Measurements from ENCODE around the gene TCERG1L.
"Not testable (repeated sequence)": the region's sequence is repeated elsewhere in the genome, so short reads cannot be mapped to it uniquely, and the experiment has no call there.

Gene TCERG1L

DNA sequence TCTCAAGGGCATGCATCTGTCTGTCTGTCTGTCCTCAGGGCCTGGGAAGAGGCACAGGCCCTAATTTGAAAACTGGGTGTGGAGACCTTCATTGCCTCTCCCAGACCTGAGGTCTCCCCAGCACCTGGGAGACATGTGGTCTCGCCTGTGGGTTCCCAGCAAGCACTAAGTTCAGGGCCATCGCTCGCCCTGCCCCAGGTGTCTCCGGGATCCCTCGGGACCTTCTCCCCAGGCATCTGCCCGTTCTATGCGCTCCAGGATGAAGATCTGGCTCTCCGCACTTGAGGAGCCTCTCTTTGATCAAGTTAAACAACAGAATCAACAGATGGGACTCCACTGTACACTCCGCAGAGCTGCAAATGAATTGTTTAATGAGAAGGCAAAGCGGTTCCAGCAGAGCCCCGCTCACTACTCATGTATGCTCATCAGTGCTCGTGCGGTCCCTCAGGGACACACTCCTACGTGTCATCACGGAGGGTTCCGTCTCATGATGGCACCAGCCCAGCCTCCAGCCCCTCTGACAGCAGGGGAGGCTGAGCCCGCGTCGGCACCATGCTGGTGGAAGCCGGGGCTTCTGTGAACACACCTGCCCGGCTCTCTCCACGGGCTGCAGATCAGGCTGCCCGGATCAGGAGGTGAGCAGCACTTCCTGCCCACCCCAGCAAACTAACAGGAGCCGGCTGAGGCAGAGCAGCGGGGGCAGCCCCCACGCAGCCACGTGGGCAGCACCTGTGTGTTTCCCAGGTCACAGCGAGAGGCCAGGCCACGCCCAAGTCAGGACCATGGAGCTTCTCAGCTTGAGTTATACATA, 132.8 kb downstream of the TCERG1L start:
- no peak for DNase-seq

DNA sequence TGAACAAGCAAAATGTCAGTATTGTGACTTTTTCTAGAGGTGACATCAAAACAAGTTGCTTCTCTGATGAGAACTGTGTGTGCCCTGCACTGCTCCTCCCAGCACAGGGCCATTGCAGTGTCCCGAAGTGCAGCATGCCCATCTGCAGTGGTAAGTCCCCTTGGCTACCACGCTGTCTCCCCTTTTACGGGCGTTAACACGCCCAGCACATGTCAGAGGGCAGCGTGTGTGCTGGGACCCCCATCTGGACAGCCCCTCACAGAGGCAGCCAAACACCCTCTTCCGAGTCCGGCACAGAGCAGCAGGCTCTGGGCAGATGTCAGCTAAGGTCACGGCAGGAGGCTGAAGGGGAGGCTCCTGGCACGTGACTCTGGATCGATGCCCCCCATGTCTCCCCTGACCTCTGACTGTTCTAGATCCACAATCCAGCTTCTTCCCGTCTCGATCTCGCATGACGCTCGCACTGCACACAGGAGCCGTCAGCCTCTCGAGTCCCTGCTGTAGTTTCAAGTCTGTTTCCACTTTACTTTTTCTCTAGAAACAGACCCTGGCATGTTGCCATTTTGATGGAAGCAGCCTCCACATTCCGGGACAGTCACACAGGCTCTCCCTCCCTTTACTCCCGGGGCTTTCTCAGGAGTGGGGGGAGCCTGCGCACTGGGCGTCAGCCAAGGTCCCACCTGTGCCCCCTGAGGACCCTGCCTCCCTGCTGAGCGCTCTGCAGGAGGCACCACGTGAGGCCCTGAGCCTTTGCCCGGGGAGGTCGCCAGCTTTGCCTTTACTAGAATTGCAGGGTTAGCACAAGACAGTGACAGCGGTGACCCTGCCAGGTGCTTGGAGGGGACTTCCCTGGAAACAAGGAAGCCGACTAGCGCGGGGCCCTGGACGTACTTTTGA, 133.8 kb downstream of the TCERG1L start:
- no peak for DNase-seq

DNA sequence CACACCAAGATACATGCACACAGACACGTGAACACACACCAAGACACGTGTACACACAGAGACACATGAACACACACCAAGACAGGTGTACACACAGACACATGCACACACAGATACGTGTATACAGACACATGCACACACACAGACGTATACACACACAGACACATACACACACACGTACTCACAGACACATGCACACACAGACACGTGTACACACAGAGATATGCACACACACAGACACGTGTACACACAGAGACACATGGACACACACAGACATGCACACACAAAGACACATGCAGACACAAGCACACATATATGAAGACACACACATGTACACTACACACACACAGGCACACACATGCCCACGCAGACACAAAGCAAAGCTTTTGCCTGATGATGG, 134.6 kb downstream of the TCERG1L start:
- no peak for DNase-seq

DNA sequence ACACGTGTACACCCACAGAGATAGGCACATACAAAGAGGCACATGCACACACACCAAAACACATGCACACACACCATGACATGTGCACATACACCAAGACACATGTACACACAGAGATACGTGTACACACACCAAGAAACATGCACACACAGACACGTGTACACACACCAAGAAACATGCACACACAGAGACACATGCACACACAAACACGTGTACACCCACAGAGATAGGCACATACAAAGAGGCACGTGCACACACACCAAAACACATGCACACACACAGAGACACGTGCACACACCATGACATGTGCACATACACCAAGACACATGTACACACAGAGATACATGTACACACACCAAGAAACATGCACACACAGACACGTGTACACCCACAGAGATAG, 135.2 kb downstream of the TCERG1L start:
- DNase-seq: not testable (repeated sequence)

DNA sequence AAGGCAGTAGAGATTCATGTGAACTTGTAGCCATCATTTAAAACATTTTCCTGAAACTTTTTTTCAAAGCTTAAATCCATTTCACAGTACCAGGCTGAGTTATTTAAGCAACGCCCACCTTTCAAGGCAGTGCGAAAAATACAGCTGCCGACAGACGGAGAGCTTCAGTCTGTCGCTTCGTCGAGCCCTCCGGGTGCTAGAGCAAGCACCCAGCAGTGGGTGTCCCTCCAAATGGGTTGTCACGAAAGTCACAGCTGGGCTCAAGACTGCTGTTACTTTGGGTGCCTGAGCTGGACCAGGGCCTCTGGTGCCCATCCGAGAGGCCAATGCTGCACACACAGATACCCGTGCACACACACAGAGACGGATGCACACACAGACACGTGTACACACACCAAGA, 135.6 kb downstream of the TCERG1L start:
- no peak for DNase-seq

DNA sequence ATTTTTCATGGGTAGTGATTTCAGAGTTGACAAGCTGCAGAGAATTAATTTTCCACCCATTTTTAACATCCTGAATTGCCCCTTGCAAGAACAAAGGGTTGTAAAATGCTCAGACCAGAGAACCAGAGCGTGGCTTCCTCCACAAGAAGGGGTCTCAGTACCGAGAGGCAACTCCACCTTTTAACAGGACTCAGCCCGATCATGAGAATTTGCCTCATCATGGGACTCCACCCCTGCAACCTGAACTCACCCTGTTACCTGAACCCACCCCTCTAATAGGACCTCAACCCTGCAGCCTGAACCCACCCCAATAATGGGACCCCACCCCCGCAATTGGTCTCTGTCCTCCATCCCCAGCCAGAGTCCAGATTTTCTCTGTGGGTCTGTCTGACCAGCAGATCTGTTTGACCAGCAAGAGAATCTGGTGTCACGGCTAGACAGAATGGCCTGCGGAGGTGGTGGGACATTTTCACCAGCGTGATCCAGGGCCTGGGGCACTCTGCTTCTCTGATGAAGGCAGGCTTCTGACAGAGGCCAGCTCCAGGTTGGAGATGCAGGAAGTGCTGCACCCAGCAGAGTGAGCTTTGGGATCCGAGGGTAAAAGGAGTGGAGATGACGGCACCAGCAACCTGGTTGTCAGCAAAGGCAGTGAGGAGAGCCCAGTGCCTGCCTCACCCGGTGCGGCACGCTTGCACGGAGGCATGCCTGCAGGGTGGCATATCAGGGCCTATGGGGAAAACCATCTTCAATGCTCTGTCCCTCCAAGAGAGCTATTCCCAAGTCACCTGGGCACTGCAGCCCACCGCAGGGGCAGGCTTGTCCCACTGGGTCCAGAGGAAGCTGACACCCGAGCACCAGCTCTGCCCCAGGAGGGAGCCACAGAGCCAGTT, 136.6 kb downstream of the TCERG1L start:
- DNase-seq: no peak

DNA sequence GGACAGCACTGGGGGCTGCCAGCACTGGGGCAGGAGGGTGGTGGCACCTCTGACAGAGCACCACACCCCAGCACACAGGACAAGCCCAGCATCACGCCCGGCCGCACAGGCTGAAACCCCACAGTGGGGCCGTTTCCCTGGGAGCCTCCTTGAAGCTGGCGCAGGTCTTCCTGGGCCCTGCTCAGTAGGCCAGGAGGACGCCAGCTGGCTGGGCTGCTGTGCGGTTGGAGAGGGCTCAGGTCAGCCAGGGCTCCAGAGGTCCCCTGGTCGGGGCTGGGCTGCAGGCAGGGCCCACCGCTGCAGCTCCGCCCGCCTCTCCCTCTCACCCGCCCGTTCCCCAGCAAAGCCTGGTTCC, 137.3 kb downstream of the TCERG1L start:
- DNase-seq: no peak

DNA sequence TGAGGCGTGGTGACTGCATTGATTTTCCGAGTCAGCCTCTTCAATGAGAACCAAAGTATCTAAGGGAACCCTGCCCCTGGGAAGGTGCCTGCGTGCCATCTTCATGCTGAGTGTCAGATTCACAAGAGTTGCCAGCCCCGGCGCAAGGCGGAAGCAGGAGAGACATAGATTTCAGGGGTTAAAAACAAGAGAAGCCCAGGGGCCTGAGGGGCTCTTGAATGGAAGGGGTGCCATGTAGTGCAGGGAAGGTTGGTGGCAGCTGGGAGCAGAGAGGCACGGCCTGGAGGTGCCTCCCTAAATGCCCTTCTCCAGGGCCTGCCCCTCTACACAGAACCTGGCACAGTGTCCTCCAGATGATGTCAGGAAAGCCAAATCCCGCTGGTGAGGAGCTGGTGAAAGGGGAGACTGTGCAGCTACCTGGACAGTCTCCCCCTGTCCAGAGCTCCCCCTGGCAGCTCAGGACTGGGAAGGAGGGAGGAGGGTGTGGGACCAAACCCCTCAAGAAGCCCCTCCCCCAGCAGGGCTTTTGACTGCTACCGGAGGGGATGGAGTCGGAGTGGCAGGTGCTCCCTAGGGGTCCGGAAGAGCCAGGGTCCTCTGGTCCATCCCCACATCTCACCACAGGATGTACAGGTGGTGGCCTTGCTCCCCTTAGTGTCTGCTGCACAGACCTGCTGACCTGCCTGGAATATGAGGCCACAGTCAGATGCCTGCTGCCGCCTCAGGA, 137.9 kb downstream of the TCERG1L start:
- no peak for DNase-seq

DNA sequence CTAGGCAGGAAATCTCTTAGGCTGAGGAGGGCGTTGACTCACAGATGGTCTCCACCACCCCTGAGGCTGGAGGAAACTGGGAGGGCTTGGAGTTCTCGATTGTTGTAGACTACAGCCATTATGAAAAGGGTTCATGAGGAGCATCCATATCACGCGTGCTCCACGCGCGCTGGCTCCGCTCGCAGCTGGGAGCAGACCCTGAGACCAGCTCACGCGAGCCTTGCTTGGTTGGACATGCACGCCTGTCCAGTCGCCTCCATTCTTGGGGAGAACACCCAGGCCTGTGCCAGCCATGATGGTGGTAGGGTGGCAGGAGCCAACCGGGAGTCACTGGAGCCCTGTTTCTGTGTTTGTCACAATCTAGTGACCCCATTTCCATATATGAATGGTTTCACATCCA, 139.1 kb downstream of the TCERG1L start:
- DNase-seq: no peak

DNA sequence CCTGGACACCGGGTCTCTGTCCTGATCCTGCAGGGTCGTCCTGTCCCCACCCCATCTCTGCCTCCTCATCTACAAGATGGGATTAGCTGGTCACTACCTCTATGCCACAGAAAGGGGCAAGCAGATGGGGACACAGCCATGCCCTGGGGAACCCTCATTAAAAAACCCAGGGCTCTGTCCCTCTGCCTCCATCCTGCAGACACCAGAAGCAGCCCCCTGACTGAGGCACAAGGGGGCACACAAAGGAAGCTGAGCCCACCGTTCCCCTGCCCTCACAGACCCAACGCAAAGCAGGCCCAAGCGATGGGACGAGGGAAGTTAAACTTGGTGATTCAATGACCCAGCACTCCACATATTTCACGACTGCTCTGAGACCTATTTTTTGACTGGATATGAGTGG, 142.4 kb downstream of the TCERG1L start:
- no peak for DNase-seq

DNA sequence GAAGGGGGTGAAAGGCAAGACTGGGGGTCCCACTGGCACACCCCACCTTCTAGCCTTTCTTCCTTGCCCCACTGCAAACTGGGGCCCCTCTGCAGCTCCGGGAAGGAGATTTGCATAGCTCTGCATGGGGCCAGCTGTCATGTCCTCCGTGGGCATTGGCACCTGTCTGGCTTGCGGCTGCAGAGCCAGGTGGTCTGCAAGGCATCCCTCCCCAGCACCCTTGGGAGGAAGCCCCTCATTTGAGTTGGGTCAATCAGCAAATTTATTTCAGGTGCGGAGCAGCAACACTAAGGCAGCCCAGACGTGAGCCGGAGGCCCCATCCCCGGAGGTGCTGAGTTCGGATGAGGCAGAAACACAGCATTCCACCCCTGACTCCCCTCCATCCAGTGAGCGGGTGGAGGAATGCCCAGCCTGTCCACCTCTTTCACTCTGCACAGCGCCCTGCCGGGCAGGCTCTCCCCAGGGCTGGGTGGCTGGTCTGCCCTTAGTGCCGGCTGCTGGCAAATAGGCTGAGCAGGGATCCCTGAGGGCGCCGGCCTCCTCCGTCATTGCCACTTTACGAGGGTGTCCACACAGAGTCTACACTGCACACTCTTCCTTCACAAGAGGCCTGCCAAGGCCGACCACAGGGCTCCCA, 143.2 kb downstream of the TCERG1L start:
- DNase-seq: no peak

DNA sequence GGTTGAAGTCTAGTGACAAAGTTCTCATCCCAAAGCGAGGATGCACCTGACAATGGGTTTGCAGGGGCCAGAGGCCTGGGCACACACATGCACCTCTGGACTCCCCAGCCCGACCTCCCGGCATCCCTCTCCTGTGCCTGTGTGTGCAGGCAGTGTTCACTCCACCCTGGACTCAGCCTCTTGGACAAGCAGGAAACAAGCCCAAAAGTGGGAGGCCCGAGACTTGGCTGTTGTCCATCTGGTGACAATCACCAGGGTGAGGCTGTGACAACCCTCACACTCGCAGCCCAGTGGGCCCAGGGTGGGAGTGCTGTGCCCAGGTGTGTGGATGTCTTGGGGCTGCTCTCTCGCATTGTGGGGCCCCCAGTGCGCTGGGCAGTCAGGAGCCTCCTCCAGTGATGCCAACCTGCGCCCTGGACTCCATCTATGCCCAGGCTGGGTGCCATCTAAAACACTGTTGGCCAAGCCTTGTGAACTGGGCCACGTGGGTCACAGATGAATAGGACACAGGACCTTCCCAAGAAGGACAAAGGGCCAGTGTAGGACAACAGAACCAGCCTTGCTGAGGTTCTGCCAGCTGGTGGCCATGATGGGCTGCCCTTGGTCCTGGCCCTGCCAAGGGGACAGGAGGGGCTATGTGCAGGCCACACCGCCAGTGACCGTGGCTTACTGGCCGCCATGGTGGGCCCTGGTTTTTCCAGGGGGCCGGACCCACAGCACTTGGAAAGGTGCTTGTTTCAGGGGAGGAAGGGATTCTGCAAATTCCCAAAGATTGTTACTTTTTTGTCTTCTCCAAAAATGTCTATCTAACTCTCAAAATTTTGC, 144.3 kb downstream of the TCERG1L start:
- DNase-seq: no peak

DNA sequence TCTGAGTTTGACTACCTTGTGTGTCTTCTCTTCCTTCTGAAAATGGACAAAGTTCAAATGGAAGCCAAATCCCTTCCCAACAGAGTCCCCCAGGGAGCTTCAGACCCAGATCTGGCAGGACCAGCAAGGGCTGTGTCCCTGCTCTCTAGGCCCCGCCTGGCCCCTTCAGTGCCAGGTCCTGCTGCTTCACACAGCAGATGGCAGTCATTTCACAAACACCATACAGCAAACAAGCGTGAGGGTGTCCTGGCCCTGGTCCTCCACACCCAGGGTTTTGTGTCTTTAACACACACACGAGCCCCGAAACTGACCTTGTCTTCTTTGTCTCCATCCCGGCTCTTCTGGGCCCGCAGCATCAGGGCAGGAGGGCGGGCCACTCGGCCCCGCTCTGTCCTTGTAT, 145.0 kb downstream of the TCERG1L start:
- no peak for DNase-seq

DNA sequence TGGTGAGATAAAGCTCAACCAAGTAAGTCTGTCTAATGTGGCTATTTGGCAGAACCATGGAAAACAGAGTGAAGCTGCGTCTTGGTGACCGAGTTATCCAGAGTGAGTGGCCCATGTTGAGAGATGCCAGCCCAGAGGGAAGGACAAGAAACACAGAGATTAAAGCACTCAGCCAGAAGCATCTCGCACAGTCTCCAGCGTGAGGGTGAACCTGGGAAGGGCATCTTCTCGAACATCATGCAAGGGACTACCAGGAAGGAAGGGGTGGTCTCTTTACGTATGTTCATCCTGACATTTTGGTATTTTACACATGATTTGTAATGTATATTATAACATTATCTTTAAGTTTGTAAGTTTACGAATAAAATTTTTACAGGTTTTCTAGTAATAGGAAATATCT, 146.4 kb downstream of the TCERG1L start:
- DNase-seq: no peak

DNA sequence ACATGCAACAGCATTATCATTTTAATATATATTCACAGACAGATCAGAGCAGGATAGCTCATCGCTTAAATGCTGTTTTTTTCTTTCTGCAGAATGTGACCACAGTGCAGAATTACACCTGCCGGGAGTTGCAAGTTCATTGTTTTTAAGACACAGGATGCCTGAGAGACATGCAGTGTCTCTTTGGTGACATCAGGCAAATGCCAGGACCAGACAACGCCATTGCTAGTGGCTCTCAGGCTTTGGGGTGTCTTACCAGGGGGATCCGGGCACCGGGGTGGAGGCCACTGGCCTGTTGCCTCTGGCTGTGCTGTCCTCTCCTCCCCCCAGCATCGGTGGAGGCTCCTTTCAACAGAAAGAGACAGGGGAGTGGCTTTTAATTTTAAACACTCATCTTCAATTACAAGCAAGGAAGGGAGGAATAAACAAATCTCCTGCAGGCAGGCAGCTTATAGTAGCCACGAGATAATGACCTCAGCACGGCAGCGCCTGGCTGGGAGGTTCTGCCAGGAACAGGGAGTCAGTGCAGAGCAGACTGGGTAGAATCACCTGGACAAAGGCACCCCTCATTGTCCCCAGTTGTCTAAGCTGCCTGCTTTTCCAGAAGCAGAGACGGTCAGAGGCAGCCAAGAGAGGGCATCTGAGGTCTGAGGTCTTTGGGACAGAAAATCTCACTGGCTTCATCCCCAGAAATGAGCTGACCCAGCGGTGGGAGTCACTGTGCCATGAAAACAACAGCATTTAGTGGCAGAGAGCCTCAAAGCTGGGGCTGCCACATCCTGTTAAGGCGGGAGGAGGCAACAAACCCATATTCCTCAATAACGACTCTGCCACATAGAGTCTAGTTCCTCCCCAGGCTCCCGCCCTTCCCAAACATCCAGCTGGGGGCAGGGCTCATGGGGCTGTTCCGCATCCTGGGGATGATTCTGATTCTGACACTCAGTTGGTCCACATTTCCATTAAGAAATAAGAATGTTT, 148.4 kb downstream of the TCERG1L start:
- DNase-seq: no peak

DNA sequence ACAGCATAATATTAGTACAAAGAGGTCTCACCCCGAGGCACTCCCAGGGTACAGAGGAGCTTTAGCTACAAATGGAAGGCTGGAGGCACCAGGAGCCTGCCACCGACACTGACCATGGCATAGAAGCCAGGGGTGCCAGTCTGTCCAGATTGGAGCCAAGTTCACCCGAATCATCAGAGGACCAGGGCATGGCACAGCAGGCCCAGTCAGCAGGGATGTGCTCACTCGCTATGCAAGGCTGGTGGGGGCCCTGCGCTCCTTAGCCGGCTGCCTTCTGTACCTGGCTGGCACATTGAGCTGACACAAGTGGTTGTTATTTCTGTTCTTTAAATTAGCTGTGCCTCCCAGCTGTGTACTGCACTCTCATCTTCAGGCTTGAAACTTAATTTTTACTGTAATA, 149.3 kb downstream of the TCERG1L start:
- no peak for DNase-seq

DNA sequence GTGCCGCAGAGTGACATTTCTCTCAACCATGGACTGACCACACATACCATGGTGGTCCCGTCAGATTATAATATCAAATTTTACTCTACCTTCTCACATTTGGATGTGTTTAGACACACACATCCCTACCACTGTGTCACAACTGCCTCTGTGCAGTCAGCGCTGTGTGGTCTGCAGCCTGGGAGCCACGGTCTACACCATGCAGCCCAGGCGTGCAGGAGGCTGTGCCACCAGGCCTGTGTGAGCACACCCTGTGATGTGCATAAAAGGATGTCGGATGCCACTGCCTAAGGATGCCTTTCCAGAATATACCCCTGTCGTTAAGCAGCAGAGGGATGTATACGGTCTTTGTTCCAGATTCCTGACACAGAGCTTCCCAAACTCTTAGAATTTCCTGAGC, 150.4 kb downstream of the TCERG1L start:
- no peak for DNase-seq

DNA sequence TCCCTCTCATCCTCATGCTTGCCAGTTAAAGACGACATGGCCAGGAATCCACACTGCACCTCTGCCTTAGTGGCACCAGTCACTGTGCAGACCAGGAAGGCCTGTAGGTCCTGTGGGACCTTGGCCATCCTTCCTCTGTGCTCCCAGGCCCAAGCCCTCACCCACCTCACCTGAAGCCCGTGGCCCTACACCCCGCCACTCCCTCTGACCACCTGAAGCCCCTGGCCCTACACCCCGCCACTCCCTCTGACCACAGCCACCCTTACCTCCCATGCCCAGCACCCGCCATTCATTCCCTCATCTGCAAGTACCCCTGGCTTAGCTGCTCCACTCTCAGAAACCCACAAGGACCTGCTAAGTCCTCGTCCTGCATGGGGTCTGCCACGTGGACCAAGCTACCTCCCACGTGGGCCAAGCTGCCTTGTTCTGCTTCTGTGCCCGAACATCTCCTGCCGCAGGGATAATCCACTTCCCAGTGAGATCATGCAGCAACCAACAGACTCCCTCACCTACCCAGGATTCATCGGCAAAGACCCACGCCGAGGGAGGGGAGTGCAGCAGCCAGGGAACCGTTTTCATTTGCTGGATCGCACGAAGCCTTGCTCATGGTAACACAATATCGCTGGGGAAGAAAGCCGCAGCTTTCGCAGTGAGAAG, 151.2 kb downstream of the TCERG1L start:
- DNase-seq: no peak

DNA sequence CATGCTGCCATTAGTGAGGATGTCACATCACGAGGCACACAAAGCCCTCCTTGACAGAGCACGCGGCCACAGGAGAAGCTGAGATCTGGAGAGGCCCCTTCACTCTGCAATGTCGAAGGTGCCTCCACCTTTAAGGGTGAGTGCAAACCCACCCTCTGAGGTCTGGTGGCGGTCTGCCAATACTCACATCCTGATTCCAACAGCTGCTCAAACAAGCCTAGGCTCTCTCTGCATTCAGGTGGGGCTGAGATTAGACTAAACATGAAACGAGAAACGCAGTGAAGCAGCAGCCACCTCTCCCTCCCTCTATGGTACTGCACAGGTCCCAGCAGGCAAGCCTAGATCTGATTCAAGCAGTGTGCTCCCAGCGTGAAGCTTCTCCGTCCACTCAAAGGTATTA, 151.8 kb downstream of the TCERG1L start:
- DNase-seq: no peak

Measured in CD4-positive, alpha-beta T cell treated with Interleukin-21 for 1 hour (primary cell).